ENCODE data around the gene NR3C2.

NR3C2 gene

DNA sequence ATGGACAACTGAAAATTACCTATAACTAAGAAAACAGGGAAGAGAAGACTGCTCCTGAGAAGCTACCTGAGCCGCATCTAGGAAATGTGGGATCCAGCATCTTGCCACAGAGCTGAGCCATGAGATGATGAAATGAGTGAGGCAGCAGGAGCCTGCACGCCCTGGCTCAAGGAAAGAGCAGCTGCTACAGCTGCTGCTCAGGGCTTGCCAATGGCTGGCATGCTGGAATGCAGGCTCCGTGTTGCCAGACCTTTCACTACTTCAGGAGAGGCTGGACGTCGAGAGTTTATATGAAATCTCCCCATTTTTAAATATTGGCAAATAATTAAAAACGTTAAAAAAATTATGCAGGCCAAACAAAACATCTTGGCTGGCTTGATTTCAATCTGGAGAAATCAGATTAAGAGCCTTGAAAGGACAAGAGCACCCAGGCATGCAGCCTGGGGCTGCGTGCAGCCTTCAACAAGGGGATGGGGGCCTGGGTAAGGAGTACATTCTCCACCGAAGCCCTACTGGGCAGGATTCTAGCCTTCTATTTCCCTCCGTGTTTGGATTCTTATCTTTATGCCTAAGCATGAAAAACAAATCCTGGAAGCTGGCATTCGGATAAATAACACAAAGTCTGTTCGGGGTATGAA is 227.6 kb downstream of the NR3C2 start:
- TF ChIP-seq, protein P1, sequence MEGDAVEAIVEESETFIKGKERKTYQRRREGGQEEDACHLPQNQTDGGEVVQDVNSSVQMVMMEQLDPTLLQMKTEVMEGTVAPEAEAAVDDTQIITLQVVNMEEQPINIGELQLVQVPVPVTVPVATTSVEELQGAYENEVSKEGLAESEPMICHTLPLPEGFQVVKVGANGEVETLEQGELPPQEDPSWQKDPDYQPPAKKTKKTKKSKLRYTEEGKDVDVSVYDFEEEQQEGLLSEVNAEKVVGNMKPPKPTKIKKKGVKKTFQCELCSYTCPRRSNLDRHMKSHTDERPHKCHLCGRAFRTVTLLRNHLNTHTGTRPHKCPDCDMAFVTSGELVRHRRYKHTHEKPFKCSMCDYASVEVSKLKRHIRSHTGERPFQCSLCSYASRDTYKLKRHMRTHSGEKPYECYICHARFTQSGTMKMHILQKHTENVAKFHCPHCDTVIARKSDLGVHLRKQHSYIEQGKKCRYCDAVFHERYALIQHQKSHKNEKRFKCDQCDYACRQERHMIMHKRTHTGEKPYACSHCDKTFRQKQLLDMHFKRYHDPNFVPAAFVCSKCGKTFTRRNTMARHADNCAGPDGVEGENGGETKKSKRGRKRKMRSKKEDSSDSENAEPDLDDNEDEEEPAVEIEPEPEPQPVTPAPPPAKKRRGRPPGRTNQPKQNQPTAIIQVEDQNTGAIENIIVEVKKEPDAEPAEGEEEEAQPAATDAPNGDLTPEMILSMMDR (IDR thresholded peaks at IDR 0.05; ENCODE audit: low read length), result no peak
- TF ChIP-seq EZH2 (IDR thresholded peaks at IDR 0.05; ENCODE audit: borderline replicate concordance, low read length), result no peak
- H3K27me3 ChIP-seq (ENCODE audit: insufficient read depth, low read length), result no peaks in the 10 kb centered on the region
- no peaks in the 10 kb centered on the region for H3K9me3 ChIP-seq (ENCODE audit: low read length)
- H3K79me2 ChIP-seq (ENCODE audit: insufficient read depth, low read length), result no peaks in the 10 kb centered on the region
- no peaks in the 10 kb centered on the region for H3K9me2 ChIP-seq (ENCODE audit: low read depth, low read length)
- no peak overlapping the region for H2AFZ ChIP-seq (ENCODE audit: low read length)
- no peaks in the 10 kb centered on the region for H4K20me1 ChIP-seq (ENCODE audit: insufficient read depth, low read length)
- no peaks in the 10 kb centered on the region for H3F3A ChIP-seq (ENCODE audit: insufficient read depth, low read length)
- no peak overlapping the region for H3K4me2 ChIP-seq (ENCODE audit: low read length)
- H3K4me3 ChIP-seq (ENCODE audit: low read depth, low read length, poor library complexity, severe bottlenecking), result no peak overlapping the region
- no peaks in the 10 kb centered on the region for H3K36me3 ChIP-seq (ENCODE audit: insufficient read depth, low read length)
- H3K9ac ChIP-seq (ENCODE audit: low read length), result no peak overlapping the region
- no peak overlapping the region for H3K27ac ChIP-seq (ENCODE audit: low read depth, low read length, poor library complexity, severe bottlenecking)
- H3K4me1 ChIP-seq (ENCODE audit: insufficient read depth, low read length, severe bottlenecking), result peaks cover 29% of the 10 kb centered on the region

DNA sequence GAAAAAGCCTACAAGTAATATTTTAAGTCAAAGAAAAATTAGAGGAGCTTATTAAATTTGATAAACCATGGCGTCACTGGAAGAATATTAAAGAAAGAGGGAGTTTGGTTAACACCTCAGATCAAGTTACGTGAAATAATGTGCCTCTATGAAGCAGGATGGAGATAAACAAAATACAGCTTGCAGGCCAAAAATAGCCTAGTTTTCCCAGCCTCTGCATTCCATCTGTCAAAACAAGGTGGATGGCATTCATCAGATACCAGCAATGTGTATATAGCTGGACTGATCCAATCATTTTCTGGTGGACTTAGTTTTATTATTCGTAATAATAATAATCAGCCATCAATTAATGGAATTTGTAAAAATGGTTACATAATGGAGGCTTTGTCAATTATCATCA is 230.7 kb downstream of the NR3C2 start:
- no peak overlapping the region for H3K4me3 ChIP-seq (ENCODE audit: low read depth, low read length, poor library complexity, severe bottlenecking)
- H3K9me3 ChIP-seq (ENCODE audit: low read length), result no peaks in the 10 kb centered on the region
- TF ChIP-seq, protein P1 (IDR thresholded peaks at IDR 0.05; ENCODE audit: low read length), result no peak
- no peak for TF ChIP-seq EZH2 (IDR thresholded peaks at IDR 0.05; ENCODE audit: borderline replicate concordance, low read length)
- H3K4me2 ChIP-seq (ENCODE audit: low read length), result no peak overlapping the region
- H3K9ac ChIP-seq (ENCODE audit: low read length), result no peak overlapping the region
- H3K27ac ChIP-seq (ENCODE audit: low read depth, low read length, poor library complexity, severe bottlenecking), result no peak overlapping the region
- no peaks in the 10 kb centered on the region for H3K9me2 ChIP-seq (ENCODE audit: low read depth, low read length)
- no peaks in the 10 kb centered on the region for H3K36me3 ChIP-seq (ENCODE audit: insufficient read depth, low read length)
- no peak overlapping the region for H2AFZ ChIP-seq (ENCODE audit: low read length)
- peaks cover 11% of the 10 kb centered on the region for H3K4me1 ChIP-seq (ENCODE audit: insufficient read depth, low read length, severe bottlenecking)
- no peaks in the 10 kb centered on the region for H3F3A ChIP-seq (ENCODE audit: insufficient read depth, low read length)
- no peaks in the 10 kb centered on the region for H4K20me1 ChIP-seq (ENCODE audit: insufficient read depth, low read length)
- no peaks in the 10 kb centered on the region for H3K79me2 ChIP-seq (ENCODE audit: insufficient read depth, low read length)
- H3K27me3 ChIP-seq (ENCODE audit: insufficient read depth, low read length), result no peaks in the 10 kb centered on the region

DNA sequence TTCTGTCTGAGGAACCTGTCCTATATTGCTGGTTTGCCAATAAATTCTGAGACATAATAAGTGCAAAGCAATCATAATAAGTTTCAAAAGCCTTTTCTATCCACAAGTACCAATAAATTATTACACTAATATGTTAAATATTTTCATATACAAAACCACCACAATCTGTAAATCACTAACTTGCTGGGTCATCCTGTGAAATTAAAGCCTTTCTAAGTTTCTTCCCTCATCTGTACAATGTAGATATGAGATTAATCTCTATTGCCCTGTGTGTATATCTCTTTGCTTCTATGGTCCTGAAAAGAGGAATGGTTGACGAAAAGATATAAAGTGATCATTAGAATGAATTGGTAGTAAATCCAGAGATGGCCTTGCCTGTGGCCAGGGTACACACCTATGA is 231.6 kb downstream of the NR3C2 start:
- no peak overlapping the region for H3K4me3 ChIP-seq (ENCODE audit: low read depth, low read length, poor library complexity, severe bottlenecking)
- H3K4me1 ChIP-seq (ENCODE audit: insufficient read depth, low read length, severe bottlenecking), result peaks cover 4% of the 10 kb centered on the region
- H3K4me2 ChIP-seq (ENCODE audit: low read length), result no peak overlapping the region
- no peak for TF ChIP-seq EZH2 (IDR thresholded peaks at IDR 0.05; ENCODE audit: borderline replicate concordance, low read length)
- TF ChIP-seq, protein P1 (IDR thresholded peaks at IDR 0.05; ENCODE audit: low read length), result no peak
- H3K9me3 ChIP-seq (ENCODE audit: low read length), result no peaks in the 10 kb centered on the region
- no peaks in the 10 kb centered on the region for H3F3A ChIP-seq (ENCODE audit: insufficient read depth, low read length)
- H2AFZ ChIP-seq (ENCODE audit: low read length), result no peak overlapping the region
- H3K79me2 ChIP-seq (ENCODE audit: insufficient read depth, low read length), result no peaks in the 10 kb centered on the region
- H3K36me3 ChIP-seq (ENCODE audit: insufficient read depth, low read length), result no peaks in the 10 kb centered on the region
- H4K20me1 ChIP-seq (ENCODE audit: insufficient read depth, low read length), result no peaks in the 10 kb centered on the region
- H3K27ac ChIP-seq (ENCODE audit: low read depth, low read length, poor library complexity, severe bottlenecking), result no peak overlapping the region
- no peak overlapping the region for H3K9ac ChIP-seq (ENCODE audit: low read length)
- no peaks in the 10 kb centered on the region for H3K27me3 ChIP-seq (ENCODE audit: insufficient read depth, low read length)
- H3K9me2 ChIP-seq (ENCODE audit: low read depth, low read length), result no peaks in the 10 kb centered on the region

All from OCI-LY1 (cell line).